GM18909 (cell line): Measurements from ENCODE around the gene TSC22D4.
A peak's percentile ranks its signal among the peaks of the same experiment; 100 is the strongest.

ENCODE experiments used
- ATAC-seq: cut with Tn5 transposase; IDR thresholded peaks from one replicate; pipeline ENCODE4 v1.9.1; 2021; ENCODE audit warnings: mild to moderate bottlenecking; ENCODE audit not compliant: unreplicated experiment, poor library complexity

The TSC22D4 gene

GRCh38 chr7:100493476-100494264 is 14.7 kb upstream of the TSC22D4 start:
- ATAC-seq = no peak

- ATAC-seq = no peak
Observed at GRCh38 chr7:100492738-100493475, 13.9 kb upstream of the TSC22D4 start.

DNA sequence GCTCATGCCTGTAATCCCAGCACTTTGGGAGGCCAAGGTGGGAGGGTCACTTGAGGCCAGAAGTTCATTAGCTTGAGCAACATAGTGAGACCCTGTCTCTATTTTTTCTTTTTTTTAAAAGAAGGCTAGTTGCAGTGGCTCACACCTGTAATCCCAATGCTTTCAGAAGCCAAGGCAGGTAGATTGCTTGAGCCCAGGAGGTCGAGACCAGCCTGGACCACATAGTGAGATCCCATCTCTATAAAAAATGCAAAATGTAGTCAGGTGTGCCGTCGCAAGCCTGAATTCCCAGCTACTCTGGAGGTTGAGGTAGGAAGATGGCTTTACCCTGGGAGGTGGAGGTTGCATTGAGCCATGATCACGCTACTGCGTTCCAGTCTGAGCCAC is 12.2 kb upstream of the TSC22D4 start:
- no peak for ATAC-seq

DNA sequence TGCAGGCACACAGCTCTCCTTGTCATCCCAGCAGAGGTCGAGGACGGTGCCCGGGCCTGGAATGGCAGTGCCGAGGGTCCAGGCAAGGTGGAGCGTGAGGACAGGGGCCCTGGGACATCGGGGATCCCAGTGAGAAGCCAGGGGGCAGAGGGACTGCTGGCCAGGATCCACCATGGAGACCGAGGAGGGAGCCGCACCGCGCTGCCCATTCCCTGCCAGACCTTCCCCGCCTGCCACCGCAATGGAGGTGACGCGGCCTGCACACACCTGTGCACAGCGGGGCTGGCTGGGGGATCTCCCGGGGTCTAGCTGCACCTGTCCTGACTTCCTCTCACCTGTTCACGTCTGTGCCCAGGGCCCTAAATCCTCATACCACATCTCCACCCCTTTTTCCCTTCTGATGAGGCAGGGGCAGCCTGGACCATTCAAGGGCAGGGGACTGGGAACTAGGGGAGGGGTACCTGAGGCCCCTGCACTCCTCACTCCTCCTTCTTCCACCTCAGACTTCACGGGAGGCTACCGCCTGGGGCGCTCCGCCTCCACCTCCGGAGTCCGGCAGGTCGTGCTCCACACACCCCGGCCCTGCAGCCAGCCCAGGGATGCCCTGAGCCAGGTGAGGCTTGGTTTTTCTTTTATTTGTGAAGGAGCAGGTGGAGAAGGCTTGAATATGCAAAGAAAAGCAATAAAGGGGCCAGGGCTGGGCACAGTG is 11.6 kb upstream of the TSC22D4 start:
- ATAC-seq = no peak

GRCh38 chr7:100489824-100490223 is 10.8 kb upstream of the TSC22D4 start:
- no peak for ATAC-seq

GRCh38 chr7:100489121-100489520 is 10.1 kb upstream of the TSC22D4 start:
- ATAC-seq = no peak

GRCh38 chr7:100488333-100489095 is 9.5 kb upstream of the TSC22D4 start:
- ATAC-seq = no peak

DNA sequence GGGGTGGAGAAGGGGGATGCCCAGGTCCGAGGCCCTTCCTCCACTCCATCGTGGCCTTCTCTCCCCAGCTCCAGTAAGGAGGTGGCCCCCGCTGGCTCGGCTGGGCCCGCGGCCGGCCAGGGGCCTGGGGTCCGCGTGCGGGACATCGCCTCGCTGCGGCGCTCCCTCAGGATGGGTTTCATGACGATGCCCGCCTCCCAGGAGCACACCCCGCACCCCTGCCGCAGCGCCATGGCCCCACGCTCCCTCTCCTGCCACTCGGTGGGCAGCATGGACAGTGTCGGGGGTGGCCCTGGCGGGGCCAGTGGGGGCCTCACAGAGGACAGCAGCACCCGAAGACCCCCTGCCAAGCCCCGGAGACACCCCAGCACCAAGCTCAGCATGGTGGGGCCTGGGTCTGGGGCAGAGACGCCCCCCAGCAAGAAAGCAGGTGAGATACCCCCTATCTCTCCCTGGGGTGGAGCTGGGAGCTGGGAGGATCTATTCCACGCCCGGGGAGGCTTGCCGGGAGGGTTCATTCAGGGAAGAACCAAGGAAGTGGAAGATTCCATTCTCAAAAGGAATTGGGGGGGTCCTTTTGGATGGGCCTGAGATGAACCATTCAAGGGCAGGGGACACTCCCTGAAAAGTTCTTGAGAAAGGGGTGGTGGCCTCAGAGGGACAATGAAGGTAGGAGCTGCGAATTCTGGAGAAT is 7.9 kb upstream of the TSC22D4 start:
- ATAC-seq = no peak

DNA sequence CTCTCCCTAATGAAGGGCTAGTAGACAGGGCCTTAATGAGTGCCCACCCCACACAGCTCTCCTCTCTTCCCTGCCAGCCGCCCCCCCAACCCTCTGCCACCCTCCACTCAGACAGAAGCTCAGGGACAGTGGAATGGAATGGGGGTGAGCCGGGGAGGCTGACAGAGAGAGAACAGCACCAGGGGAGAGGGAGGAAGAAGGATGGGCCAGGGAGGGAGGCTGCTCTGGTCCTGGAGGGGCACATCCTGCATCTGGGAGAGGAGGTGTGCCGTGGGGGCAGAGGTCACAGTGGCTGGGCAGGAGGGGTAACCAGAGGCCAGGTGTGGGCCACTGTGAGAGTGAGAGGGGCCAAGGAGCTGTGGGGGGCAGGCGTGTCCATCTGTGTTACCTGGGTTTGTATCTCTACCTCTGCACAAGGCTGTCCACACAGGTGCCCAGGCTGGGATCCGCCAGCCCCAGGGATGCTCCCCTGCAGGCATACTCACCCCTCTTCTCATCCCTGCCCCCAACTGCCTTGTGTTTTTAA is 7.2 kb upstream of the TSC22D4 start:
- ATAC-seq = no peak

DNA sequence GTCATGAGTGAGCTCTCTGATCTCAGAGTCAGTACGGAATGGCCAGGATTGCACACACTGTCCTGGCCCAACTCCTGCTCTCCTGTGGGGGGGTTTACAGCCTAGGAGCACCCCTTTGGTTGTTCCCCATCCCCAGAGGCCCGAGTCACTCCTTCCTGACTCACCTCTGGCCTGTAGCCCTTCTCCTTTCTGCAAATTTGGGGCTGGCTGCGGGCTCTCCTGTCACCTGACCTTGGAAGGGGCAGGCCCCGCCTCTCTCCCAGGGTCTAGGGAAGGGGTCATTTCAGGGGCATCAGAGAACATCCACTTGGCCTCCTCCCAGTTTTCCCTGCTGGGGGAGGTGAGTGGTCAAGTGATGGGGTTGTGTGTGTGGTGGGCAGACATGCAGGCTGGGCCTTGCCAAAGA is 6.5 kb upstream of the TSC22D4 start:
- no peak for ATAC-seq

GRCh38 chr7:100484673-100485045 is 5.6 kb upstream of the TSC22D4 start:
- ATAC-seq = no peak

DNA sequence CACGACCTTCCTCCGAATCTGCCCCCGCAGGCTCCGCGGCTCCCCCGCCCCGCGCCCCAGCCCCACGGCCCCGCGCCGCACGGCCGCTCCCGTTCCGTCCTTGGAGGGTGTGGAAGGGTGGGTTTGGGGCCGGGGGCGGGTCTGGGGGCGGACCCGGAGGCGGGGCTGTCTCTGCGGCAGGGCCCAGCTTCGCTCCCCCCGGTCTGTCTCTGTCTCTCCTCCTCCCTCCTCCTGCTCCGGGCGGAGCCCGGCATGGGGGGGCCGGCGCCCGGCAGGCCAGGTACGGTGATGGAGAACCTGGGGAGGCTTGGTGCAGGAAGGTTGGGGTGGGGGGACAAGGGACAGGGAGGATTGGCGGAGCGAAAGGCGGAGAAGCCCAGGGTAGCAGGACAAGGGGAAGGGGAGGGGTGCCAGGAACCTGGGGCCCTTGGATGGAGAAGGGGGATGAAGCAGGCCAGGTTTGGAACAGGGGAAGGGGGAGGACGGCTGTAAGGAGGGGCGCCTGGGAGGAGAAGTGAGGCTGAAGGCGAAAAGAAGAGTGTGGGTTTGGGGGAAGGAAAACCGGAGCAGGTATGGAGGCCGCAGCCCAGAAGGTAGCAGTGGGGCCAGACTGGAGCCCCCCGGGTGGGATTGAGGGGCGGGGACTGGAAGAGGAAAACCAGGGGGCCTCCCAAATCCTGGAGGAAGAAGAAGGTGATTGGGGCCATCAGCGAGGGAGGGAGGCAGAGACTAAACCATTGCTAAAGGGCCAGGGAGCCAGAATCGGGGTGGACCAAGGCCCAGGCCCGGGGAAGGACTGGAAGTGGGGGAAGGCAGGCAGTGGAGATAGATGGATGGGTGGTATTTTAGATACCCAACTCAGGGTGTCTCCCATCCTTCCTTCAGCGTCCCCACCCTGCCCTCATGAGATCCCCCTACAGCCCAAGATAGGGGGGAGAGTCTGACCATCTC is 5.0 kb upstream of the TSC22D4 start, which contains the start of gene NYAP1:
TSS of gene NYAP1 (plus strand) at position 206 of the 951 bp plus-strand sequence. CDS start 1,385 bp downstream, outside the sequence.
- ATAC-seq = peak; percentile 15

GRCh38 chr7:100483090-100483721 is 4.2 kb upstream of the TSC22D4 start:
- ATAC-seq = peak; percentile 68

DNA sequence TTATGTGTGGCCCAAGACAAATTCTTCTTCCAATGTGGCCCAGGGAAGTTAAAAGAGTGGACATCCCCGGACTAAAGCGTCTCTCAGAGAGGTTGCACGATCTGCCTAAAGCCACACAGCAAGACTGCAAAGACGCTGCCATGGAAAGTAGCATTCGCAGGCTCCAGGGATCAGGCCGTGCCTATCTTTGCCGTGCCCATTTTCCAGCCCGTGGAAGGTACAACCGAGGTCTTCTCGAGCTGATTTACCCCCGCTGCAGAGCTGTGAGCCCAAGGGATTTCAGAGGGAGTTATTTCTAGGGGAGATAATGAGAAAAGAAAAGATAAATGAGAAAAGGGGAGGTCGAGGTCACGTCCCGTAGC is 3.7 kb upstream of the TSC22D4 start:
- ATAC-seq = no peak

DNA sequence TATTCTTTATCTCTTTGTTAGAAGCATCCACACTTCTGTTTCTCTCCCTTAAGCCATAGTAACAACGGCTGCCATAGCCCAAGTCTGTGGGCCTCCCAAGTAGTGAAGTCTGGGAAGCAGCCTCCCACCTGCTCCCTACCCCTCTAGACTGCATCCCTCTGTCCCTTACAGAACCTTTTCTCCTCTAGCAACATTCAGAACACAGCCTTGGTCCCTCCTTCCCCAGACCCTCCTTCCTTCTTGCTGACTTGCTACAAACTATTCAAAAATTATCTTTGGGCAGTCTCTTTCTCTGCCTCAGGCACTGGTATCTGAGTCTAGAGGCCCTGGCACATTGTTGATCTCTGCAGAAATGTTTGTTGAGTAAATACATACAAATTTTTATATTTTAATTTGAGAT is 2.5 kb upstream of the TSC22D4 start:
- ATAC-seq = no peak

GRCh38 chr7:100477871-100478267 is 1.1 kb downstream of the TSC22D4 start:
- ATAC-seq = no peak

GRCh38 chr7:100476903-100477870 is 1.8 kb downstream of the TSC22D4 start:
- no peak for ATAC-seq
